ENCODE results near the gene PAQR9.

DNA sequence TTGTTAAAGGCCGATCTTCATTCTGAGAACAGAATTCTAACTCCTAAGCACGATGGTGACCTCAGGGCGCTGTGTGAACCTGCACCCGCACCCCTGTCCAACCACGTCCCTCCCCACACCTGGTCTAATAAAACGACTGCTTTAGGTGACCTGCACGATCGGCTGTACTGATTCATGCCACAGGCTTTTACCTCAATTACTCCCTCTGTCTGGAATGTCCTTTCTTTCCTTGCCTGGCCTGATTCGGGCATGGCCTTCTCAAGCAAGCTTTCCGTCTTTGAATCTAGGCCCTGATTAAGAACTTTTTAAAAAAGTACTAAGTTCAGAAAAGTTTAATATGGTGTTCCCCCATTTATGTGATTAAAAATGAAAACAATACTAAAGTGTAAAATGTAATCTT is 37.1 kb upstream of the PAQR9 start:
- TF ChIP-seq CTCF (IDR thresholded peaks at IDR 0.05 in 4 of 5, conservative IDR thresholded peaks at IDR 0.05 in 1 of 5) (no peak), POLR2A (IDR thresholded peaks at IDR 0.05) (no peak)
